Measurements from ENCODE around the gene TXNDC5.
A peak's percentile ranks its signal among the peaks of the same experiment; 100 is the strongest.
"Not testable (repeated sequence)": the region's sequence is repeated elsewhere in the genome, so short reads cannot be mapped to it uniquely, and the experiment has no call there.

TXNDC5 gene

DNA sequence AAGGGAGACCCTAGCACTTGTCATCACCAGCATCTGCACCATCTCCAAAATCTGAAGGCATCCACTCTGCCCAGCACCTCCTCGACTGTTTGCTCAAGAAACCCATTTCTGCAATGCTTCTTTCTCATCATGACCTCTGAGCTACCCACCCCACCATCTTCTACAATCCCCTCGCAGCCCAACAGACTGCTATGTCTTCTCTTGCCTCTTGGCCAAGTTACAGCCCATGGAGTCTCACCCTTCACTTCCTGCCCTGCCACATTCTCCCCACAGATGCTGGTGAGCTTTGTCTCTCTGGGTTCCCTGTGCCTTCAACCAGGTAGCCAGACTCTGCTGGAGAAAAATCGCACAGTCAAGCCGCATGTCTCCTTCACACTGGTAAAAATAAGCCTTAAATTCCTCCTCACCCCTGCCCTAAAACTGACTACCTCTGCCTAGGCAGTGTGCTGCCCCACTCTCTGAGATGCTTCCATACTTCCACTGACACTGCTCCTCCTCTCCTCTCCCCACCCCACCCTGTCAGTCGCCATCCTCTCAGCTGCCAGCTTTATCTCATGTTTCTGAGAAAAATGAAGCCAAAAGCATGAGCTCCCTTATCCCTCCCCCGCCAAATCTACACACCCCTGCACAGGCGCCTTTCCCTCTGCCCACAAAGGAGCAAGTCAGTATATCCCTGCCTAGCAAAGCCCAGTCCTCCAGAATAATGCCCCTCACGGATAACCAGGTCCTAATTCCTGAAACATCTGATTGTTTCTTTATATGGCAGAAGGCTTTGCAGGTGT lies 2.3 kb upstream of the TXNDC5 start:
- DNase-seq, result no peak

DNA sequence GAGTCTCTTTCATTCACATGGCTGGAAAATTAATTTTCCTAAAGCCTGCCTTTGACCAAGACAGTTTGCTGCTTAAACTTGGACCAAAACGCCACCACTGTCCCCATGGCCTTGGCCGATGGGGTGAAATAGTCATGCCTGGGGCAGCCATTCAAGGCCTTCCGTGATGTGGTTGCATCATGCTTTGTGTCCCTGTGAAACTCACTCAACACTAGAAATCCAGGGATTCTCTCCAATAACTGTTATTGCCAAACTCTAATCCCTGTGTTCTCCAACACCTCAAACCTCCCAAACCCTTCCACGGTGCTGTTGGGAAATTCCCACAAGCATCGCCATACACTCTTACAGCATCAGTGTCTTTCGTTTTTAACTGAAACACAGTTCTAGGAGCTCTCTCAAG lies 1.4 kb upstream of the TXNDC5 start:
- no peak for DNase-seq

DNA sequence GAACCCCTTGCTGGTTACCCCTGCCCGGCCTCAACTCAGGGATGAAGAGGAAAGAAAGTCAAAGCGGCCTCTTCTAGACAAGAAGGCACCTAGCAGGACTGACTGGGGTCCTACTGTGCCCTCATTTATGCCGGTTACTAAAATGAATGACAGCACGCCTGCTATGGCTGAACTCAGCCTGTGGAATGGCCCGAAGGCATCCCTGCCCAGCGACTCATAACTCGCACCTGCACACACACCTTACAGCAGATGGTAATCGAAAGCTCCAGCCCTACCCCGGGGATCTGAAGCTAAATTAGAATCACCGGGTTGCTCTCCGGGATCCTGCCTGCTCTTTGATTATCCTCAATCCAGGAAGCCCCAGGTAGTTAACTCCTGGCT lies 747 bp upstream of the TXNDC5 start:
- DNase-seq, result no peak

DNA sequence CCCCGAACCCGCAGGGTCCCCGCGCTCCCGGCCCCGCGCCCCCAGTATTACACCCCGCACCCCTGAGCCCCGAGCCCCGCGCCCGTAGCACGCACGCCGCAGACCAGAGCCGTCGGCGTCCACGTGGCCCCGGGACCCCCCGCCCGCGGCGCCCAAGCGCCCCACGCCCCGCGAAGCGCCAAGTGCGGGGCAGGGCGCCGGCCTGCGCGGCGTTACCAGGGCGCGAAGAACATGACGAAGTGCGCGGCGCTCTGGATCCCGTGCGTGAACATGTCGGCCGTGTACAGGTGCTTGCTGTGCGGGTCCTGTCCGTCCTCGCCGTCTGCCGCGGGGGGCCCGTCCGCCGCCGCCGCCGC lies 312 bp downstream of the TXNDC5 start:
- peak; percentile 27 for DNase-seq

DNA sequence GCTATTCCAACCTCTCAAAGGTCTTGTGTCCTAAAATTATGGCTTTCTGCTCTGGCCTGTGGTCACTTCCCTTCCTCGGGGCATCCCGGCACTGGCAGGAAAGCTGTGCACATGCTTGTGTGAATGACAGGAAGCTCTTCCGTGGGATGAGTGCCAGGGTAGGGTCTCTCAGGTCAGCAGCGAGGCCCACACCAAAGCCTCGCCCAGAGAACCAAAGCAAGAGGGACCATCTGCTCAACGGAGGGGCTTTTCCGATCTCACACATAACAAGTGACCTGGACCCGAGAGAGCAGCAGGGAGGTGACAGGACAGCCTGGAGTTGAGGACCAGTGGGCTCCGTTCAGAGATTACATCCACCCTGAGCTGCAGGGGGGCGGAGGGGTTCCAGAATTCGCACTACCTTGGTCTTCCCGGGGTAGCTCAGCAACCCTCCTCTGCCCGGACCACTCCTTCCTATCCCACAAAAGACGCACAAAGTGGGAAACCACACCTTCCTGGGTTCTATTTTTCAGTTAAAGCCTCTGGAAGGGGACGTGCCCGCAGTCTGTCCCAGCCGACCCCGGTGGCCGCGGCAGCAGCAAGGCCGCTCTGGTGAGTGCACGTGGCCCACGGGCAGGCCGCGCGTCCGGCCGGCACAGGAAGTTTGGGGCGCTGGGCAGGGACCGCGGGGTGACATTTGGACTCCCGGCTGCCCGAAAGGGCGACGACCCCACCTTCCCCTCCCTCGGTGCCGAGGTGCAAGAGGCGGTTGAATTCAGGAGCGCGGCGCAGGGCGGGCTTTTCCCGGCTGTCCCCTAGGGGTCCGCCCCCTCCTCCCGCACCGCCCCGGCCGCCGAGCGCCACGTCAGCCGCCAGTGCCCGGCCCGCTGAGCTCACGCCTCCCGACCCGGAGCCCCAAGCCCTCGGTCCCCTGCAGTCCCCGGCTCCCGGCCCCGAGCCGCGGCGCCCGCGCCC lies 988 bp downstream of the TXNDC5 start:
- peak; percentile 56 for DNase-seq

DNA sequence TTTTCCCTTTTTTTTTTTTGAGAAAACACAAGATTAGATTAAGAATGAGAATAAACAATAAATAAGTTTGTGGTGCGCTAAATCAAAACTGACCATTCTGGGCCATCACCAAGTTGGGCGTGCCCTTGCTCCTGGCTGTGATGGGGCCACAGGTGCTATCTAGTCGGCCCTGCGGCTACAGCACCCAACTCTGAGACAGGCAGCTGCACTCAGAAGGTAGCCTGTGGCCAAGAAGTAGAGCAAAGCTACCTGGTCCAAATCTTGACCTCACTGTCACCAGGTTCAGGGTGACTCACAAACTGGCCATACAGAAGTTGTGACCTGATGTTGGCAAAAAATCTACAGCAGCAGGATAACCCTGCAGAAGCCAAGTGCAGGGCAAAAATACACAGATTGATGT lies 3.4 kb downstream of the TXNDC5 start:
- no peak for DNase-seq

DNA sequence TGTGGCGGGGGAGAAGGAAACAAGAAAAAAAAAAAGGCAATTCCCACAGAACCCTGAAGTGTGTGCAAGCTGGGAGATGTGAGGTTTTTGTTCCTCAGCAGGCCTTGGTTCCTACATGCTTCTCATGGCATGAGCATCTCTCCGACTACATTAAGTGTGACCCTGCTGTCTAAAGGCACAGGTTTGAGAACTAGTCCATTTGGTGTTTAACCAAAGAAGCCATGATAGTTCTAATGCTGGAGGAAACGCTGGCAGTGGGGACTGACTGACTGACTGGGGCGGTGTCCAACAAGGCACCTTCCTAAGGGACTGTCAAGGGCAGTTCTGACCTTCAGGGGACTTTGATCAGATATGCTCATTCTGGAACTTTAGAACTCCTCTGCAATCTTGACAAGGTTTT lies 3.8 kb downstream of the TXNDC5 start:
- DNase-seq, result no peak

DNA sequence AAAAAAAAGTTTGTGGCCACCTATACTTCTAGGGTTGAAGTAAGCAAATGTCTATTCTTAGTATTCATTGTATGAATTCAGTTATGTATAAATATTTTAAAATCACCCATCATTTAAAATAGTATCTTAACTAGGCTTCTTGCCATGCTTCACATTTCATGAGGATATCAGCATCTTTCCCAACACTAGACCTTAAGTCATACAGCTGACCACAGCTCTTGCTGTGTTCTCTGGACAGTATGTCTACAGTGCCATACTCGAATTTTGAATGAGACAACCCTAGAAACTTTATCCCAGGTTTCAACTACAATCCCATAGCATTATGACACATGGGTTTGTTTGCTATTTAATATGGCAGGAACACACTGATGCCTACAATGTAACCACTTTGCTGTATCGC lies 5.2 kb downstream of the TXNDC5 start:
- no peak for DNase-seq

DNA sequence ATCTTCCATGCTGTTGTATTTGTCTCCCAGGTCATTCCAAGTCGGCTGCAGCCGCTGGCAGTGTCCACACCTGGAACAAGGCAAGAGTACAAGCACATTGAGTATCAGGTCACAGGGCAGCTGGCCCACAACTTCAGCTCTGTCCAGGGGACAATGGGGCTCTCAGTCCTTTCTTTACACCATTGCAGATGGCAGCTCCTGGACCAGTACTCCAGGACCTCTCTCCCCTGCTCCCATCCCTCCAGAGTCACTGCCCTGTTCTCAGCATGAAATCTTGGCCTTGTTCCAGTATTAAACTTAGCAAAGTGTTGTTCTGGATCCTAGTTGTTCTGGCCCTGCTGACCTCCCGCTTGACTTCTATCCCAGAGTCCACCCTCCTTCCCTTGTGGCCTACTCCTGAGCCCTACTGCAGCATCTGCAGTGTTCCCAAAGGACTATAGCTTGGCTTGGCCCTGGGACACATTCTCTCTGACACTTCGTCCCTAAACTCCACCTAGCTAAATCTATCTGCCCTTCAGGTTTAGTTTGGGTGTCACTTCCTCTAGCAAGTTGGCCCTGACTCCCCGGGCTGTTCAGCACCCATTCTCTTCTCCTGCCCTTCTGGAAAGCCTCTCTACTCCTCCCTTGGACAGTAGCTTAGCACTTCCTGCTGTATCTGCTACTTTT lies 5.8 kb downstream of the TXNDC5 start:
- no peak for DNase-seq

DNA sequence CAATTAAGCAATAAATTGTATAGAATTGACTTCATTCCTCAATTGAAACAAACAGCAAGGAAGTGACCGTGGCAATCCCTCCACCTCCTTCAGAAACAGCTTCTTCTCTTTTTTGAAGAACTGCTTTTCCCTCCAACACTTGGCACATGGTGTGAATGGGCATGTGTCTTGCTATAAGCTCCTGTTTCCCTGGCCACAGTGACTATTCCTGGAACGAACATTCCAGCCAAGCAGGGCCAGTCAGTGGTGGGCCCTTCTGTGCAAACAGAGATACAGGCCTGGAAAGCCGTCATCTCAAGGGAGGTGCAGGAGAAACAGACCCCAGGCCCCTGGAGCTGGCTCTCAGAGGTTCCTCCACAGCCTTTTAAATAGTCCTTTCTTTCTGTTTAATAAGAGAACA lies 6.9 kb downstream of the TXNDC5 start:
- DNase-seq, result no peak

DNA sequence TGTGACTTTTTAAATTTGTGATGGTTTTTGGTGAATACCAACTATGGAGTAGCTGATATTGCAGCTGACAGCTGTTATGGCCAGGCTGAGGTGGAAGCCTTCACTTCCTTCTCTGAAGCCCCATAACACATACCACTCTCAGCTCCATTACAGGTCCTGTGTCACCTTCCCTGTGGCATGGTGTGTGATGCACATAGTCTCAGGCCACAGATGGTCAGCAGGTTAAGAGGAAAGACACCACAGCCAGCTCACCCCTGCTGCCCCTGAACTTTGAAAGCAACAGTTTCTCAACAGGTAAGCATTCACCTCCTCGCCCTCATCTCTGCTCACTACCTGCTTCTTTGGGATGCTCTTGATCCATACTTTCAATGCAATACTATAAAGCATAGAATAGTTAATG lies 7.7 kb downstream of the TXNDC5 start:
- no peak for DNase-seq

DNA sequence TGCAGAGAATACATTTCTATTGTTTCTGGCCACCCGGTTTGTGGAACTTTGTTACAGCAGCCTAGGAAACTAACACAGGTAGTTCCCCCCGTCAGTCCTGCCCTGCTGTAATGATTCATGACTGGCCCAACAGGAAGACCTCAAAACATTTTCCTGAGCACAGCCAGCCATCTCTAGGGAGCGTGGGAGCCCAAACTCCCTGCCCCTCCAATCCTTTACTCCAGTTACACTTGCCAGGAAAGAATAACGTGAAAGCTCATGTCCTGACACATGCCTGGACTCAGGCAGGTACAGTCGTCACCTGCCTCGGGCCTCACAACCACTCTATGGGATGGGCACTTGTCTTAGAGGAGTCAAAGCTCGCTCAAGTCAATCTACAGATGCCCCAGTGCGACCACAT lies 8.4 kb downstream of the TXNDC5 start:
- DNase-seq, result no peak

DNA sequence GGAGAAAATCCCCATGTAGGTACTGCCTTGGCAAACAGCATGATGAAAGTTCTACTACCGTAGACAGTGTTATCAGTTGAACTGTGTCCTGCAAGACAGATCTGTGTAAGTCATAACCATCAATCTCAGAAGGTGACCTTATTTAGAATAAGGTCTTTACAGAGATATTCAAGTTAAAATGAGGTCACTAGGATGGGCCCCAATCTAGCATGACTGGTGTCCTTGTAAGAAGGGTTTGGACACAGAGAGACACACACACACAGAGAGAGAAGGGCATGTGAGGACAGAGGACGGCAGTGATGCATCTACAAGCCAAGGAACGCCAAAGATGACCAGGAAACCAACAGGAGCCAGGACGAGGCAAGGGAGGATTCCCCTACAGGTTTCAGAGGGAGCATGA lies 8.8 kb downstream of the TXNDC5 start:
- no peak for DNase-seq

DNA sequence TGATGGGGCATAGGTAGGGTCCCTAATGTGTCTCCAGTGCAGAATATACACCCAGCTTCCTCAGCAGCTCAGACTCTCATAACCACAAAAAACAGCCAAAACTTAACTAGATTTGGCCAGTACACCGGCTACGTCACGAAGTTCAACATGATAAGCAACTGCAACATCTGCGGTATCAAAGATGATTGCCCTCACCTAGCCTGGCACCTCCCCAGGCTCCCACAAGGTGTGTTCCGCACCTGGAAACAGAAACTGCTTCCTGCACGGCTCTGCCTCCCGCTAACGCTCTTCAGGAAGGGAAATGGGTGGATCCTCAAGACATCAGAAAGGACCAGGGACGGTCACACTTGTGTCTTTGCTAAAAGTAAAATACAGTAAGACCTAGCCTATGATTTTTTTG lies 9.5 kb downstream of the TXNDC5 start:
- DNase-seq, result no peak

DNA sequence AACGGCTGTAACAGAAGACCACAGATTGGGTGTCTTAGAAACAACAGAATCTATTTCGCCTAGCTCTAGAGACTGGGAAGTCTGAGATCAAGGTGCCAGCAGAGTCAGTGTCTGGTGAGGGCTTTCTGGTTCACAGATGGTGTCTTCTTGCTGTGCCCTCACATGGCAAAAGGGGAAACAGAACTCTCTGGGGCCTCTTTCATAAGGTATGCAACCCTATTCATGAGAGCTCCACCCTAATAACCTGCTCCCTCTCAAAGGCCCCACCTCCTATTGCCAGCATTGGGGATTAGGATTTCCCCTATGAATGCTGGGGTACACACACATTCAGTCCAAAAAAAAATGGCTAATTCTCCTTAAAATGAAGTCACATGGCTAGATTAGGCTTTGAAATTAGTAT lies 10.0 kb downstream of the TXNDC5 start:
- DNase-seq, result no peak

DNA sequence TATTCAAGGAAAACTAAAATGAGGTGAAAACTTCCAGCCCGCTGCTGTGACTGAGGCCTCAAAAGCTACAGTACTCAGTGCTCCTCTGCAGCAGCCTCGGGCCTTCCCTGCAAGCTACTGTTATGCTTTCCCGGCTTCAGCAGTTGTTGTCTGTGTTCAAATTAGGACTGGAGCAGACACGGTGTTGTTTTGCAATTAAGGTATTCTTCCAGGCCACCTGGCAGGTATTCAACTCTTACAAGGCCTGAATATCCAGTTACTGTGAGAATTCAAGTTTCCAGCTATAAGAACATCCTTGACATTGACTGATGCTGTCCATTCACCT lies 10.7 kb downstream of the TXNDC5 start:
- no peak for DNase-seq

DNA sequence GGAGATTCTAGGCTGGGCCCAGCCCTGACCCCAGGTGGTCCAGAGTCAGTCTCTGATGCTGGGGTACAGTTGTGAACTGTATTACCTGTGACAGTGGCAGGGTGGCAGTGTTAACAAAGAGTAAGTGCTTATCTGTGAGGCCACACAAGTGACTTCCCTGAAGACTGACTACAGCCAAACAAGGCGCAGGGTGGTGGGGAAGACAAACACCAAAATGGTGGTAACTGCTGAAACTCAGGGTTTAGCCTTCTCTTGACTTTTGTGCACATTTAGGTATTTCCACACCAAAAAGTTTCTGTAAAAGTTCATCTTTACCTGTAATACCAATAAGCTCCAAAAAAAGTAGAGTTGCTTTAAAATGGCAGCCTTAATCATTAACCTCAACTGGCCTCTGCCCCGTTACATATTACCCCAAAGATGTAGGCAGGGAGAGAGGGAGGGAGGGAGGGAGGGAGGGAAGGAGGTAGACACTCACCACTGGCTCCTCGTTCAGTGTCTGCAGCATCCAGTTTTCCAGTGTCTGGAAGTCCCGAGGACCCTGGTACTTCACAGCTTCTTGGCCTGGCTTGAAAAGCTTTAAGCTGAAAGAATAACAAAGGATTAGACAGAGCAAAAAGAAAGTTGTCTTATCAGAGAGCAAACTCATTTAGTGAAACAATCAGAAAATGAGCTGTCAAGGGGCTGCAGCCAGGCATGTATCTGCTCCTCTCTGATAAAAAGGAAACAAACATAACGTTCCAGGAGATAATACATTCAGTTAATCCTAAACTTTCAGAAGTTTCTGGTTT lies 11.3 kb downstream of the TXNDC5 start:
- DNase-seq, result no peak

DNA sequence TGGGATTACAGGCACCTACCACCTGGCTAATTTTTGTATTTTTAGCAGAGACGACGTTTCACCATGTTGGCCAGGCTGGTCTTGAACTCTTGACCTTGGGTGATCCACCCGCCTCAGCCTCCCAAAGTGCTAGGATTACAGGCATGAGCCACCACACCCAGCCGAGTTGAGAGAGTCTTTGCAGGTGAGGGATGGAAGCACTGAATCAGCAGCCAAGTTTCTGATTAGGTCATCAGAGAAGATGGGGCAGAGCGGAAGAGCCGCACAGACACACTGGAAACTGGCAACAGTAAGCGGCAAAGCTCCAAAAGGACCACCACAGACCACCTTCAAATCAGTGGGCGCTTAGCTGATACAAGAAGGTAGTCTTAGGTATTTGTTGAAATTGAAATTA lies 12.4 kb downstream of the TXNDC5 start:
- not testable (repeated sequence) for DNase-seq

DNA sequence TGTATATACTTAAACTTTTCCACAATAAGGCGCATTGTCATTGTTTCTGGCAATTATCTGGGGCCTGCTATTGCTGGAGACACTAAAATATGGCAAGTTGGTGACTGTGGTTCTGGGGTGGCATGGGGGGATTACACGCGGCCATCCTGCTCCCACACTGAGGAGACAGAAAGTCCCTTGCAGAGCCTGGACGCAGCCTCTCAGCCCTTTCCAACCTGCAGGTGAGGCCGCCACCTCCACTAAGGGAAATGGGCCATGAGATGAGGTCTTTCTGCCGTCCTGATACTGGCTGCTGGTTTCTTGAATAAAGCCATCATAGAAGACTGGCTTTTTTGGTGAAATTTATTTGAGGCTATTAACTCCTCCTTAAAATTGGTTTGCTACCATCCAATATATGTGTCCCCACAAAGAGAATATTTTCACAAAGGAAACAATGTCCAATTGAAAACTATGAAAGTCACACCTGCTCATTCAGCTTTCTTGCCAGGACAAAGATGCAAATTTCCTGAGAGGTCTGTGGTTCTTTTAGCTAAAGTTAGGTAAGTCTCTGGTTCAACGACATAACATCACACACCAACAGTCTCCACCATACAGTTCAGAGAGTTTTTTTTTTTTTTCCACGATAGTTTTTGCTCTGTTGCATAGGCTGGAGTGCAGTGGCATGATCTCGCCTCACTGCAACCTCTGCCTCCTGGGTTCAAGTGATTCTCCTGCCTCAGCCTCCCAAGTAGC lies 13.0 kb downstream of the TXNDC5 start:
- no peak for DNase-seq

DNA sequence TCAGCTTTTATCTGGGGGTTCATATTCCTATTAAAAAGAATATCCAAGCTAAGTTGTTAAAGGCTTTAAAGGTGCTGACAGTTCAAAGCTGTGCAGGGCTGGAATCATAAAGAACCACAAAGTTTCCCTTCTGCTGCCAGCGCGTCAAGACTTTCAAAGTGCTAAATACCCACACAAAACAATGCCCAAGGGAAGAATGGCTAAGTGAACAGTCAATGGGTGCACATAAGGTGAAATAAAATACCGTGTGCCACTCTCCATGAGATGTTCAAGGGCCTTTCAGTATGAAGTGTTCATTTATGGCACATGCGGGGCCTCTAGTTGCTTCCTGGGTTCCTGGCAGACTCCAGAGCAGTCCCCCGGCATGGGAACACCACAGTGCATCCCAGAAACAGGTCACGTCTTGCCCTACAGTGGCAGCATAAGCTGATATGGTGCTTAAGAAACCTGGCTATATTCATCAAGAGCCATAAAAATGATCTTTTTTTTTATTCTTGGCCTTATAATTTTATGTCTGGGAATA lies 14.1 kb downstream of the TXNDC5 start:
- DNase-seq, result no peak

DNA sequence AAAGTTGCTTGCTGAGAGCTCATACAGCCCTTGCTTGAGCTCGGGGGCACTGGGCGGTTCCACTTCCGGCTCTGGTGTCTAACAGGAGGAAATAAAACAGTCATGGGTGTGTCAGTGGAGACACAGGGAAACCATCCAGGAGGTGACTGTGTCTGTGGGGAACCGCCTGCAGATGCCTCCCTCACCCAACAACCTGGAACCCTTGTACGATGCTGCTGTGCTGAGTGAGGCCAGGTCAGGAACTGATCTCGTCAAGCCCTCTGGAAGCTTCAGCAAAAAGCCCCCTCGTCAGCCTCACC lies 15.5 kb downstream of the TXNDC5 start:
- no peak for DNase-seq

Data from activated CD4-positive, alpha-beta T cell treated with anti-CD3 and anti-CD28 coated beads, Interleukin-2, amount 50 U/mL, for 16 hours (primary cell).